Coronary artery (tissue), 2 donors: ENCODE data around the gene MUC6.

Source experiments
- DNase-seq: peaks from one replicate; pipeline ENCODE4 v3.0.0-alpha.2; 2017; ENCODE audit warnings: low spot score
- H3K27ac ChIP-seq, 2 donors: fragments of 200-600 bp; sonication (generic); one replicate each; pipeline ENCODE4 v1.5.1; 2016 to 2019
- H3K4me3 ChIP-seq: fragments of 200-600 bp; sonication (generic); 2 replicates; pipeline ENCODE4 v1.5.1; 2016; ENCODE audit warnings: mild to moderate bottlenecking, moderate library complexity
- TF ChIP-seq, protein P1 (sequence below): fragments of 200-600 bp; sonication (generic); IDR thresholded peaks from one replicate; pipeline ENCODE4 v1.5.1; 2019; ENCODE audit warnings: antibody characterized with exemption

MUC6 gene

DNA sequence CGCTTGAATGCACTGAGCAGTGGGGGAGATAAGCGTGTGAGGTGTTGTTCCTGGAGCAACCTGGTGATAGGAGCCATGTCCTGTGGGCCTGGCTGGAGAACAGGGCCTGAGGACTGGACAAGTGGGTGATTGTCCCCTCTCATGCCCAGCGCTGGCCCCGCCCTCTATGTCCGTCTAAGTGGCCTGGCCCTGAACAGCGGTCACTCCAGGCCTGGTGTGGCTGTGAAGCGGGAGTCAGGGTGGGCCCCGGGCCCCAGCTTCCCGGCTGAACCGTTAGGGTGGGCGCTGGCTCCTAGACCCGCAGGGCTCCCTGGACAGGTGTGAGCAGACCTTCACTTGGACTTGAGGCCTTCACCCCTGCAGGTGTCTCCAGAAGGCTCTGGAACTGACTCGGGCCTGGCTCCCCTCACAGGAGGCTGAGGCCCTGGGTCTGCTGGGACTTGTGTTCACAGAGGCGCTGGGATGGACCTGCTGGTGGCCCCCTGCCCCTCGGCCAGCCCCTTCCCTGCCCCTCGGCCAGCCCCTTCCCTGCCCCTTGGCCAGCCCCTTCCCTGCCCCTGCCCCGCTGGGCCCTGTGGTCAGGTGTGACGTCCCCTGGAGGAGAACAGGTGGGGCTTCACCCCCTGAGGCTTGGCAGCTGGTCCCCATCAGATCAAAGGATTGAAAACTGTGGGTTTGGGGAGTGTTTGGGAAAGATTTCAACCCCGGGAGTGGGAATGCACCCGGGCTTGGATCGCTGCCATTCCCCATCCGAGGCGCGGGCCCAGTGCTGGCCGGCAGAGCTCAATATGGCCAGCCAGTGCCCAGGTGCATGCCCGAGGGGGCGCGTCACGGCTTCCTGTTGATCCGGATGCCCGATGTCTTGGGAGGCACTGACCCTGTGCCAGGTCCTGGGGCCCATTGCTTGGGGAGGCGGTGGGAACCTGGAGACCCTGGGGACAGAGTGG lies 3.2 kb upstream of the MUC6 start:
- TF ChIP-seq, protein P1, sequence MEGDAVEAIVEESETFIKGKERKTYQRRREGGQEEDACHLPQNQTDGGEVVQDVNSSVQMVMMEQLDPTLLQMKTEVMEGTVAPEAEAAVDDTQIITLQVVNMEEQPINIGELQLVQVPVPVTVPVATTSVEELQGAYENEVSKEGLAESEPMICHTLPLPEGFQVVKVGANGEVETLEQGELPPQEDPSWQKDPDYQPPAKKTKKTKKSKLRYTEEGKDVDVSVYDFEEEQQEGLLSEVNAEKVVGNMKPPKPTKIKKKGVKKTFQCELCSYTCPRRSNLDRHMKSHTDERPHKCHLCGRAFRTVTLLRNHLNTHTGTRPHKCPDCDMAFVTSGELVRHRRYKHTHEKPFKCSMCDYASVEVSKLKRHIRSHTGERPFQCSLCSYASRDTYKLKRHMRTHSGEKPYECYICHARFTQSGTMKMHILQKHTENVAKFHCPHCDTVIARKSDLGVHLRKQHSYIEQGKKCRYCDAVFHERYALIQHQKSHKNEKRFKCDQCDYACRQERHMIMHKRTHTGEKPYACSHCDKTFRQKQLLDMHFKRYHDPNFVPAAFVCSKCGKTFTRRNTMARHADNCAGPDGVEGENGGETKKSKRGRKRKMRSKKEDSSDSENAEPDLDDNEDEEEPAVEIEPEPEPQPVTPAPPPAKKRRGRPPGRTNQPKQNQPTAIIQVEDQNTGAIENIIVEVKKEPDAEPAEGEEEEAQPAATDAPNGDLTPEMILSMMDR = no peak
- Histone ChIP-seq H3K4me3 (no peak overlapping the region), H3K27ac (no peak overlapping the region)
- no peak for DNase-seq

DNA sequence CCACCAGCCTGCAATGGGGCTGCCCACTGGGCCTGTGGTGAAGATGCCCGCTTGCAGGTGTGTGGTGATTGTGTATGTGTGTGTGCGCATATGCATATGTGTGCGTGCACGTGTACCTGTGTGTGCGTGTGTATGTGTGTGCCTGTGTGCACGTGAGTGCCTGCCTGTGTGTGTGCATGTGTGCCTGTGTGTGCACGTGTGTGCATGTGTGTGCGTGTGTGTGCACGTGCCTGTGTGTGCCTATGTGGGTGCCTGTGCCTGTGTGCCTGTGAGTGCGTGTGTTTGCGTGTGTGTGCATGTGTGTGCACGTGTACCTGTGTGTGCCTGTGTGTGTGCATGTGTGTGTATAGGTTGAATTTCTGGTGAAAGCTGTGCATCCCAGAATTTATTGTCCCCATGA lies 2.4 kb upstream of the MUC6 start:
- H3K4me3 ChIP-seq = no peak overlapping the region
- TF ChIP-seq, protein P1 = no peak
- no peak overlapping the region for H3K27ac ChIP-seq
- no peak for DNase-seq

DNA sequence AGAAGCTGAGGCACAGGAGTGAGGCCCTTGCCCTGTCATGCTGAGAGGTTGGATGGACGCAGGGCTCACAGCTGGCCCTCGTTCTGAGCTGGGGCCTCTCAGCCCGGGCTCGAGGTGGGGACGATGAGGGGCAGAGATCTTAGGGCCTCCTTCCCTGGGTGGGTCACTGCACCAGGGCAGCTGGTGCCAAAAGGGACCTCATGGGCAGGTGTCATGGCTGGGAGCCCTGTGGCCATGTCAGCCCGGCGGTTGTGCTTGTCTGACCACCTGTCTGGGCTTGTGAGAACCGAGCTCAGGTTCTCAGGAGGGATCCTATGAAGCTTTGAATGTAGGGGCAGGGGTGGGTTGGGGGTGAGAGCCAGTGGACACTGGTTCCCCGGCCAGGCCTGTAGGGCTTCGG lies 1.8 kb upstream of the MUC6 start:
- Histone ChIP-seq H3K27ac (no peak overlapping the region), H3K4me3 (no peak overlapping the region)
- TF ChIP-seq, protein P1 = no peak
- no peak for DNase-seq

DNA sequence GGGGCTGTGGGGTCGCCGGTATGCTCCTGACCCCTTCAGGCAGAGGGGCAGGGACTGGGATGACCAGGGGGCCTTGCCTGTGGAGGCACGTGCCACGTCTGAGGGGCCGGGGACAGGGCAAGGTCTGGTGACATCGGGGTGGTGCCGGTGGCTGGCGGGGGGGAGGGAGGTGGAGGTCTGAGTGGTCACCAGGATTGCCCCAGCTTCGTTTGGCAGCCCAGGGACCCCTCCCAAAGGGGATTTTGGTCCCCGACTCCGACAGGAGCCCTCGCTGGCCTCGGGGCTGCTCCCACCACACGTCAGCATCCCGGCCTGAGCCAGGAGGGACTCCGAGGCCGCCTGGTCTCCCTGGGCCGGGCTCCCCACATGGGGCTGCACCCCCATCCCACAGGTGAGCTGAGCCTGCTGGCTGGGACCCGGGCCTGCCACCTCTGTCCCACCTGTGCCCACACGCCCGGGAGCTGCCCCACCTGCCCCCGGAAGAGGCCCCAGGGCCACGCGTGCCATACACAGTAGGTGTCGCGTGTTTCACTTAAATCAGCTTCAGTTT lies 1.1 kb upstream of the MUC6 start:
- no peak overlapping the region for H3K27ac ChIP-seq
- H3K4me3 ChIP-seq = no peak overlapping the region
- DNase-seq = no peak
- TF ChIP-seq, protein P1 = no peak

DNA sequence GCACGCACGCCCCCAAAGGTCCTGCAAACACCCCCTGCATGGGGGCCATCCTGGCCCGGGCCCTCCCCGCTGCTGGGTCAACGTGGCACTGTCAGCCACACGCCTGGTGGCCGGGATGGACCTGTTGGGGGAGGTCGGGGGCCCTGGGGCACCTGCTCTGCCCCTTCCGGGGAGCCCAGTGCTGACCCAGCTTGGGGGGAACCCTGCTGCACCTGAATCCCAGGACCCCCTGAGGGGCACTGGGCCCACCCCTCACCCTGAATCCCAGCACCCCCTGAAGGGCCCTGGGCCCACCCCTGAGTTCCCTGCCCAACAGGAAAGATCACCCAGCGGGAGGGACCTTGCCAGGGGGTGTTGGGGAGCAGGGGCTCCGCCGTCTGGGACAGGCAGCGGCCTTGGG lies 413 bp upstream of the MUC6 start:
- TF ChIP-seq, protein P1 = no peak
- H3K27ac ChIP-seq = no peak overlapping the region
- H3K4me3 ChIP-seq = no peak overlapping the region
- no peak for DNase-seq

DNA sequence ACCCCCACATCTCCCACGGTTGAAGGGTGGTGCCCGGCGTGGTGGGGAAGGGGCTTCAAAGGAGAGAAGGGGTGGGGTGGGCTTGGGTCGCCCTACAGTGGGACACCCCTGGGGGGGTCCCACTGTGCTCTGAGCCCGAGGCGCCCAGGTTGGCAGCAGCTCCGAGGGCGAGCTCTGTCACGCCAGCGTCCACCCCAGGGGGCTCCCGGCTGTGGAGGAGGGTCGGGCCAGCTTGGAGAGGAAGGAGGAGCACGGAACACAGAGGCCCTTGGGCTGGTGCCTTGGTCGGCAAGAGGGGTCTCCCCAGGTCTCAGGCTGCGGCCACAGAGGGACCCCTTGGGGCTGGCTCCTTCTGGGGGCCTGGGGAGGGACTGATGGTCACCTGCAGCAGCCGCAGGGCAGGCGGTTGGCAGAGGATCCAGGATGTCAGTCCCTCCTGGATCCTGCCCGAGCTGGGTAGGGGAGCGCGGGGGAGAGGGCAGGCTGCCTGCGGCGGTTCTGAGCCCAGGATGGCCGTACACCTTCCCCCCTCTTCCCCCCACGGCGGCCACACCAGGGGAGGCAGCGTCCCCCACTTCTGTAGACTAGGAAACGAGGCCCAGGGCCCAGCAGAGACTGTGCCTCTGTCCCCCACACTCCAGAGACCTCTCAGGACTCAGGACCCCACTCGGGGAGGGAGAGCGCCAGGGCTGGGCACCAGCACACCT lies 788 bp downstream of the MUC6 start:
- Histone ChIP-seq H3K27ac (no peak overlapping the region), H3K4me3 (no peak overlapping the region)
- DNase-seq = no peak
- TF ChIP-seq, protein P1 = no peak
